Erythroblast (primary cell): ENCODE measurements around the gene HOXC6.
A peak's percentile ranks its signal among the peaks of the same experiment; 100 is the strongest.
"Not testable (repeated sequence)": the region's sequence is repeated elsewhere in the genome, so short reads cannot be mapped to it uniquely, and the experiment has no call there.

ENCODE experiments used
- DNase-seq, 2 experiments: peaks; one replicate each; lab custom pipeline; 2025; lab: John Stamatoyannopoulos, UW
- GATA1 ChIP-seq: IDR thresholded peaks from 2 replicates; pipeline ENCODE4 v1.6.1; 2011; ENCODE audit warnings: low read depth, mild to moderate bottlenecking, control low read depth, low read length, moderate library complexity
- POLR2A ChIP-seq: IDR thresholded peaks from 2 replicates; pipeline ENCODE4 v1.6.1; 2011; ENCODE audit warnings: mild to moderate bottlenecking, low read length

Gene HOXC6

GRCh38 chr12:54038284-54038870 lies 10.1 kb downstream of the HOXC6 start:
- TF ChIP-seq GATA1 = no peak
- TF ChIP-seq POLR2A = no peak
- DNase-seq = no peak

- TF ChIP-seq GATA1 = no peak
- no peak for TF ChIP-seq POLR2A
- DNase-seq = no peak
These were observed 10.7 kb downstream of the HOXC6 start for GRCh38 chr12:54038871-54039414.

DNA sequence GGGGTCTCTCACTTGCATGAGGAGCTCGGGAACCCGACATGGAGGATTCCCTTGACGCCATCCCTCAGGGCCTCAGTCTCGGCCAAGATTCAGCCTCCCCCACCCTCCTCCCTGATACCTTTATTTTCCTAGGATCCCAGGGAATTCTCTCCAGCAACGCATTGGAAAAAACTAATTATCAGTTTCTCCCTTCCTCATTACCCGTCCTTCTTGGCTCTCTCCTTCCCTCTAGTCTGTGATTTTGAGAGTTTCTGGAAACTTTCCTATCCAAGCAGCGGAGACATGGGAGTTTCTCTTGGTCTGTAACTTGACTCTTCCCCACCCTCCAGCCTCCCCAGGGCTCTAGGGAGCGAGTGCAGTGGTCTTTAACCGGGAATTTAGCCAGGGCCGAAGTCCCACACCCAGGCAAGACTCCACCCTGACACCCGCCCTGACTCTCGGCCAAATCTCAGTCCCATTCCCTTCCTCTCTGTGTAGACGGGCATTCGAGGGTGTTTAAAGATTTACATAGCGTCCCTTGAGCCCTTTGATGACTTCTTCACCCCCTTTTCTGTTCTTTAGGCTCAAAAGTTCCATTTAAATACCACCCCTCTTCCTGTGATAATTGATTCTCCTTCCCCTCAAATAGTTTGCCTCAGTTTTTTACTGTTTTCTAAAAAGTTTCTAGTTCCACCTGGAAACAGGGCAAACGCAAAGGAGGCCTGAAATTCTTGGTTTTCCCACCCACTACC lies 11.3 kb downstream of the HOXC6 start:
- DNase-seq = no peak
- TF ChIP-seq POLR2A (no peak), GATA1 (no peak)

DNA sequence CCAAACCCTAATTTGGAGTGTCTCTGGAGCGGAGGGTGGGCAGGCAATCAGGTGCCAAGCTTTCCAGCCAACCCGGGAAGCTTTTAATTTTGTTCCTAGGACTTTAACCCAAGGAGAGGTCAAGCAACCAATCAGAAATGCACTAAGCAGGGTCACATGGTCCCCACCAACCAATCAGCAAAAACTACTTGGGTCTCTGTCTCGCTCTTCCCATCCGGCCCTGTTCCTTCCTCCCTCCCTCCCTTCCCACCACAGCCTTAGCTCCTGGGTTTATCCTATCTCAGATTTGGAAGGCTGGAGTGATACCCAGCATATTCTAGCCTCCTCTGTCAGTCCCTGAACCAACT lies 11.9 kb downstream of the HOXC6 start:
- peak in 1 of 2 experiments; percentile 7 for DNase-seq
- TF ChIP-seq GATA1 (no peak), POLR2A (no peak)

- TF ChIP-seq GATA1 (no peak), POLR2A (no peak)
These were observed 12.4 kb downstream of the HOXC6 start for GRCh38 chr12:54040648-54041047.

DNA sequence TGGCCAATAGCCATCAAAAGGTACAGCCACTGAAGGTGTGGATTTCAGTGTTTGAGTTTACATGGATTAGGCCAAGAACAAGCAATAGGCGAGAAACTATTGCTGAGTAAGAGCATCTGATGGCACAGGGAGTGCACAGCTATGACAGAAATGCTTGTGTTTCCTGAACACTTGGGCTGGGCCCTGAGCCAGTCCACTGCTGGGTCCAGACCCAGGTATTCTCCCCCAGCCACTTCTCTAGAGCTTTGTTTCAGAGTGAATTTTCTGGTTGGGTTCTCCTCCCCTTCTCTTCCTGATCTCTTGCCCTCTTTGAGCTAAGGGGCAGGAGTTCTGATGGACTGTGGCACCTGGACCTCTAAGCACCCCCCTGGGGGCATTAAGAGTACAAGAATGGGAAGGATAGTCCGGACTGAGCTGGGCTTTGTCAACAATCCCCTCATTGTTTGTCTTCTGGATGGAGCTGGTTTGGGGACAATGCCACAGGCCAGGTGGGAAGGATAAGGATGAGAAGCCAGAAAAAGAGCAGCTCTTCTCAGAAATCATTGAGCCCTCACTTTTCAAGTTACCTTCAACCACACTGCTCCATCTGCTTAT lies 13.0 kb downstream of the HOXC6 start:
- TF ChIP-seq GATA1 (no peak), POLR2A (no peak)
- no peak for DNase-seq

More at GRCh38 chr12:54040648-54041047, 12.4 kb downstream of the HOXC6 start:
- no peak for DNase-seq

DNA sequence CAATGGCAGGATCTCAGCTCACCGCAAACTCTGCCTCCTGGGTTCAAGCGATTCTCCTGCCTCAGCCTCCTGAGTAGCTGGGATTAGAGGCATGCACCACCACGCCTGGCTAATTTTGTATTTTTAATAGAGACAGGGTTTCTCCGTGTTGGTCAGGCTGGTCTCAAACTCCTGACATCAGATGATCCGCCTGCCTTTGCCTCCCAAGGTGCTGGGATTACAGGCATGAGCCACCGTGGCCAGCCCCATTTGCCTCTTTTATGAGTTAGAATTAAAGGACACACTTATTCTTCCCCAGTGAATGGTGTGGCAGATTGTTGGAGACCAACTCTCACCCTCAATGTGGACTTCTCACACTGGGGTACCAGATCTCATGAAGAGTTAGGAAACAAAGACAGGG lies 13.8 kb downstream of the HOXC6 start:
- DNase-seq = not testable (repeated sequence)

DNA sequence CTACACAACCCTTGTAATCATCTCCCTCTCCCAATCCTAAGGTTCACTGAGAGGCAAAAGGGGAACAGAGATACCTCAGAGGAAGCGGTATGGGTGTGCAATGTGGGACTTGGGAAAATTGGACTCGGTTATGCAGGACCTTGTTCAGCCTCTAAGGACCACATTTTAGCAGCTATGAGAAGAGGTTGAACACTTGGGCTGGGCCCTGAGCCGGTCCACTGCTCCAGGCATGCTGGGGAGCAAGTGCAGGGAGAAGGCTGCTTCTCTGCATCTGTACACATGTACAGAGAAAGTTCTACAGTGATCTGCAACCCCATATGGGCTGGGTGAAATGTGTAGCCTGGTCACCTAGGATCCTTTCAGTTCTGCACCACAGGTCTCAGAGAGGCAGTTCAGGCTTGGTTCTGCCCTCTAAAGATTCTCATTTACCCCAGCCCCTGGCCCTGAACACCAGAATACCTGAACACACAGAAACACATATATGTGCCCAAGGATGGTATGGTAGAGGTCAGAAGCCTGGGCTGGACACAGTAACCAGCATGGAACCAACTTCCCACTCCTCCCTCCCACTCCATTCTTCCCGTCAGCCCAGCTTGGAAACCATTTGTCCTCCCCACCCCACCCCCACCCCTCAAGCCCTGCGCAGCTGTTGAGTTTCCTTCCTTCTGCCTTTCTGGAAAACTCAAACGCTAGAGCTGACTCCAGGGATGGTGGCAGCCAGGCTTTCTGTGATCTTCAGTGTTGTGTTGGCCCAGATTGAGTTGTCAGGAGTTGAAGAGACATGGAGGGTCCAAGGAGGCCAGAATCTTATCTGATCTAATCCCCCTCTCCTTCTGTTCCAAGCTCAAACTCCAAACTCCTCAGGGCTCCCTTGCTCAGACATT lies 15.0 kb downstream of the HOXC6 start:
- TF ChIP-seq GATA1 (no peak), POLR2A (no peak)
- no peak for DNase-seq

GRCh38 chr12:54044425-54045103 lies 16.3 kb downstream of the HOXC6 start:
- DNase-seq = no peak
- no peak for TF ChIP-seq GATA1
- TF ChIP-seq POLR2A = no peak

- TF ChIP-seq GATA1 (no peak), POLR2A (no peak)
These were observed 17.2 kb downstream of the HOXC6 start for GRCh38 chr12:54045401-54045800.

DNA sequence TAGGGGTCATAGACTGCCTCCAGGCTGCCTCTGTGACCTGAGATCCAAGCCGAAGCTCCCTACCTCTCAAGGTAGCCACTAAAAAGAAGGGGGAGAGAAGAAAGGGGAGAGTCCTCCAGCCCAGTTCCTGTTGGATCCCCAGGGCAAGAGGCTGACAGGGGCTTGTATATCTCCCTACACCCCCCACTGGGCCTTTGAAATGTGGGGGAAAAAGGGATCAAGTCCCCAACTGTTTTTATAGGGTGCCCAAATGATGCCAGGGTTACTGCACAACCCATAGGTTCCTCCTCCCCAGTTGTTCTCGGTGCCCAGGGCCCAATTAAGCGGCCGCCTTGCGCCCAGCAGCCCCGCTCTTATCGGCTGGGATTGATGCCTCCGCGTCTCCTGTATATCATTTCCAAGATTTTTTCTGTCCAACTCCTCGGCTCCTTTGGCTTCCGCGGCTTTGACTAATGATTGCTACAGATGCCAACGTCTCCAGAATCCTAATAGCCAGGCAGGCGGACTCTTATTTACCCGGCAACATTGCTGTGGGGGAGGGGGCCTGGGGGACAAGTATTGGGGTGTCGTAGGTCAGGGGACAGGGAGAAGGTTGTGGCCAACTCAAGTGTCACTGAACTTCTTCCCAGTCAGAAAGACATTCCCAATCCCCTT lies 17.8 kb downstream of the HOXC6 start:
- TF ChIP-seq POLR2A = no peak
- no peak for DNase-seq

More at GRCh38 chr12:54045401-54045800, 17.2 kb downstream of the HOXC6 start:
- no peak for DNase-seq

- no peak for TF ChIP-seq GATA1
- no peak for TF ChIP-seq POLR2A
- DNase-seq = no peak
These were observed 18.5 kb downstream of the HOXC6 start for GRCh38 chr12:54046809-54047159.
